Psoas muscle (tissue), 8 donors: Measurements from ENCODE around the gene SCO2. TPM values are rescaled to one million over a fixed set of nuclear protein-coding genes. Genes with fewer than 3 reads are reported as not detected.

Source experiments
- ATAC-seq, 4 donors: fragments of 200-7000 bp; cut with Tn5 transposase; one replicate each; pipeline ENCODE4 v1.9.1; 2020; ENCODE audit warnings: moderate library complexity in 3 of 4, mild to moderate bottlenecking in 2 of 4
- DNase-seq, 2 donors: peaks; one replicate each; pipeline ENCODE4 v3.0.0-alpha.2; 2020
- H3K27ac ChIP-seq: fragments of 200-600 bp; one replicate; pipeline ENCODE4 v1.8.0; 2022
- H3K27me3 ChIP-seq, 3 donors: fragments of 200-600 bp in 1 of 3; one replicate each; pipeline versions ENCODE4 v1.6.1 to v1.8.0; 2013 to 2022; ENCODE audit warnings: low read length in 2 of 3, mild to moderate bottlenecking in 2 of 3, moderate library complexity in 1 of 3; ENCODE audit not compliant: insufficient read depth in 3 of 3
- H3K36me3 ChIP-seq, 2 donors: fragments of 200-600 bp in 1 of 2; one replicate each; pipeline versions ENCODE4 v1.6.1 to v1.8.0; 2013 to 2022; ENCODE audit warnings: low read depth in 1 of 2, mild to moderate bottlenecking in 1 of 2, moderate library complexity in 1 of 2; ENCODE audit not compliant: insufficient read depth in 1 of 2
- H3K4me1 ChIP-seq: fragments of 200-600 bp; one replicate; pipeline ENCODE4 v1.8.0; 2022
- H3K4me3 ChIP-seq: fragments of 200-600 bp; one replicate; pipeline ENCODE4 v1.8.0; 2022; ENCODE audit warnings: mild to moderate bottlenecking
- H3K9me3 ChIP-seq: fragments of 200-600 bp; one replicate; pipeline ENCODE4 v1.8.0; 2022
- WGBS, 3 donors: extraction: QIAGEN DNeasy Blood & Tissue Kit; methylation state at CpG; one replicate each; pipeline versions ENCODE4 v1.1.6 to v1.1.7; 2013; 5-methylcytosine and 5-hydroxymethylcytosine counted together
- intact Hi-C, 2 donors: fragments of 100-400 bp; cut with DNase I; formaldehyde crosslinking; loops; one replicate each; pipeline versions ENCODE4 v1.11.0 to v1.14.2; 2022
- polyA plus RNA-seq, 3 donors: library from polyadenylated mRNA; stranded (reverse); fragments of 200-250 nt; gene quantifications; one replicate each; pipeline ENCODE4 v1.2.3, GENCODE V29; 2013
- total RNA-seq, 4 donors: library from RNA; stranded (reverse); fragmentation: NEBNext Ultra II Directional in 2 of 4; extraction: Animal tissue kit (Norgen Biotek cat#: 25700) in 2 of 4; gene quantifications; one replicate each; pipeline versions ENCODE4 v1.2.1 to v1.2.4, GENCODE V29; 2021 to 2023
- TF ChIP-seq, protein P1 (sequence below): fragments of 200-600 bp; IDR thresholded peaks from one replicate; pipeline ENCODE4 v1.8.0; 2022; ENCODE audit warnings: antibody characterized with exemption
- donor health status: healthy with polysubstance abuse.
- donor health status: DM: no; HTN: no; CAD: no; lungs with moderate emphysema.
- donor health status: Bipolar disorder and iron deficiency.
- donor health status: healthy.
- donor health status: DM: yes; HTN: yes; CAD: no.
- donor health status: DM: no; HTN: no; CAD: no.
- donor health status: DM: no; HTN: no; CAD: no.
- donor health status: DM: yes; HTN: yes; CAD: no.

Gene SCO2
- total and polyA plus RNA-seq, 7 donors = 0.97 to 1.00 (median 0.99) TPM; not detected in 4

- Histone ChIP-seq H3K4me3 (peak overlapping the region; percentile 69), H3K4me1 (peaks cover 19% of the 10 kb centered on the region), H3K27me3 (peaks cover 0 to 74% (median 27%) of the 10 kb centered on the region in 3 donors), H3K36me3 (no peaks in the 10 kb centered on the region), H3K9me3 (no peaks in the 10 kb centered on the region), H3K27ac (peak overlapping the region; percentile 79)
- ATAC-seq = no peak
- TF ChIP-seq, protein P1, sequence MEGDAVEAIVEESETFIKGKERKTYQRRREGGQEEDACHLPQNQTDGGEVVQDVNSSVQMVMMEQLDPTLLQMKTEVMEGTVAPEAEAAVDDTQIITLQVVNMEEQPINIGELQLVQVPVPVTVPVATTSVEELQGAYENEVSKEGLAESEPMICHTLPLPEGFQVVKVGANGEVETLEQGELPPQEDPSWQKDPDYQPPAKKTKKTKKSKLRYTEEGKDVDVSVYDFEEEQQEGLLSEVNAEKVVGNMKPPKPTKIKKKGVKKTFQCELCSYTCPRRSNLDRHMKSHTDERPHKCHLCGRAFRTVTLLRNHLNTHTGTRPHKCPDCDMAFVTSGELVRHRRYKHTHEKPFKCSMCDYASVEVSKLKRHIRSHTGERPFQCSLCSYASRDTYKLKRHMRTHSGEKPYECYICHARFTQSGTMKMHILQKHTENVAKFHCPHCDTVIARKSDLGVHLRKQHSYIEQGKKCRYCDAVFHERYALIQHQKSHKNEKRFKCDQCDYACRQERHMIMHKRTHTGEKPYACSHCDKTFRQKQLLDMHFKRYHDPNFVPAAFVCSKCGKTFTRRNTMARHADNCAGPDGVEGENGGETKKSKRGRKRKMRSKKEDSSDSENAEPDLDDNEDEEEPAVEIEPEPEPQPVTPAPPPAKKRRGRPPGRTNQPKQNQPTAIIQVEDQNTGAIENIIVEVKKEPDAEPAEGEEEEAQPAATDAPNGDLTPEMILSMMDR = no peak
- DNase-seq = no peak
- intact Hi-C loops = loop anchor here in 1 of 2 donors (5.0 kb wide), 1 partner anchor 89 kb away; no protein-coding TSS in a partner anchor
- WGBS, 3 donors = 77 to 83% (median 77%) methylated on average over 19 of the region's 19 CpGs
Measured at GRCh38 chr22:50532824-50533796, 7.7 kb upstream of the SCO2 start.

DNA sequence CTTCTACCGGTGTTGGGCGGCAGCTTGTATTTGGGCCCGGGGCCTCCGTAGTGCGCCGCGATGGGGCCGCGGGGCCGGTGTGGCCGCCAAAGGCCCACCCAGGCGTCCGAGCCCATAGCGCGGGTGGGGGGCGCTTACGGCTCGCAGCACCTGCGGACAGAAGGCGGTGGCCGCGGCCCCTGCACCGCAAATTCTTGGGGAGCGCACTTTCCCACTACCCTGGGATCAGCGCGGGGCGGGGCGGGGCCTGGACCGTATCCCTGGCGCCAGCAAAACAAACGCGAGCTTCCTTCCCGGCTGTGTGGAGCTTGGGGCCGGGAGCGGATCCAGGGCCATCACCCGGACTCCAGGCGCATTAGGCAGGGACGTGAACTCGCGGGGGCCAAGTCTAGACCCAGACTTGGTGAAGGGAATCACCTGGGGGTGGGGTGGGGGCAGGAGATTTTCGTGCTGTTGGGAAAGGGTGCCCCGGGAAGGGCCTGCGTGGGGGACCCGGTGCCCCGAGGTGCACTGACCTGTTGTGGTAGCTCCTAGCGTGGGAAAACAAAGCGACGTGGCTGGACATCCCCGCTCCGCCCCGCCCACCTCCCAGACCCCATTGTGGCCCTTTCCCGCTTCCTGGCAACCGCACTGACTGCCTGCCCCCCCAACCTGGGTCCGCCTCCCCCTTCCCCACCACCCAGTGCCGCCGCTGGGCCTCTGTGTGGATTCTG is 6.7 kb upstream of the SCO2 start:
- Histone ChIP-seq H3K9me3 (no peaks in the 10 kb centered on the region), H3K4me1 (peaks cover 22% of the 10 kb centered on the region), H3K36me3 (no peaks in the 10 kb centered on the region), H3K27me3 (peaks cover 0 to 71% (median 27%) of the 10 kb centered on the region in 3 donors), H3K27ac (peak overlapping the region; percentile 79), H3K4me3 (peak overlapping the region; percentile 69)
- DNase-seq = peak; percentile 84 to 88
- TF ChIP-seq, protein P1 = no peak
- peak; percentile 23 to 54 (median 40) for ATAC-seq
- WGBS, 3 donors = 2 to 3% (median 3%) methylated on average over 55 to 56 of the region's 56 CpGs
- intact Hi-C loops = loop anchor here in 1 of 2 donors (5.0 kb wide), 1 partner anchor 90 kb away; no protein-coding TSS in a partner anchor

DNA sequence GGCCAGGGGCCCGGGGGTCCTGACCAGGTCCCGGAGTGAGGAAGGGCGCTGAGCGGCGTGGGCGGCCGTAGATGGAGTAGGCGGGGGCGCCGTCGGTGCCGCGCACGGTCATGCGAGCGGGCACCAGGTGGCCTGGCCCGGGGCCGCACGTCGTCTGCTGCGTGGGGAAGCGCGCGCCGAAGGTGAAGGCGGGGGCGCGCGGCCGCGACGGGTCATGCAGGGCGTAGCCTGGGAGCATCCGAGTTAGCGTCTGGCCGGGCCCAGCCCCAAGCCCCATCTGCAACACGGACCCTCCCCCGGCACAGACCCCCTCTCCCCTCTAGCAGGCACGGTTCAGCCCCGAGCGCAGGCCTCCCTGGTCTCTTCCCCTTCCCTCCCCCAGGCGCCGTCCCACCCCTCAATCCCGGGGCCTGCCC is 6.2 kb upstream of the SCO2 start:
- WGBS, 3 donors = 1% methylated on average over 30 to 44 of the region's 44 CpGs
- Histone ChIP-seq H3K36me3 (no peaks in the 10 kb centered on the region), H3K9me3 (no peaks in the 10 kb centered on the region), H3K27me3 (peaks cover 0 to 71% (median 27%) of the 10 kb centered on the region in 3 donors), H3K4me3 (peak overlapping the region; percentile 69), H3K4me1 (peaks cover 22% of the 10 kb centered on the region), H3K27ac (peak overlapping the region; percentile 79)
- TF ChIP-seq, protein P1 = no peak
- ATAC-seq = peak; percentile 13 to 46 (median 20)
- intact Hi-C loops = loop anchor here in 1 of 2 donors (5.0 kb wide), 1 partner anchor 91 kb away; no protein-coding TSS in a partner anchor
- peak; percentile 69 to 75 for DNase-seq

DNA sequence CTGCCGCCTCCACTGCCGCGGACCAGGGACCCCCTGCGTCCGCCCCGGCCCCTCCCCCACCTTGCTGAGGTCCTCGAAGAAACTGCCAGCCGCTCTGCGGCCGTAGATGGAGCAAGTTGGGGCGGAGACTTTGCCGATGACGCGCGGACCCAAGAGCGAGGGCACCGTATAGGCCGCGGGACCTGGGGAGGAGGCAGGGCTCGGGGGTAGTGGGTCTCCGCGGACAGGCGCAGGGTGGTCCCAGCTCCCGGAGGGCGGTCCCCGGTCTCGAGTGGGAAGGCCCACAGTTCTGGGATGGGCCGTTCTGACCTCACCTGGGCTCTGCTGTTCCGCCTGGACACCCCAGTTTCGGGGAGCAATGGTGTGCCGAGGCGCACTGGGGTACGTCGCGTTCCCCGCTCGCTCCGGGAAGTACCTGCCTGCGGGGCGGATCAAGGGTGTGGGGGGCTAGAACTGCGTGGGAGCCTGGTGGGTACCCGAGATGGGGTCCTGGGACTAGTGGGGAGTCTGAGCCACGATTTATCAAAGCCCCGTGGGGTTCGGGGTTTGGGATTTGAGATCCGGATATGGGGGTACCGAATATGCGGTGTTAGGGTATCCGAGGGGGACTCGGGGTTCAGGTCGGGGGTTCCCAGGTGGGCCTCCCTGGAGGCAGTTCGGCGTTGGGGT is 5.6 kb upstream of the SCO2 start:
- H3K9me3 ChIP-seq = no peaks in the 10 kb centered on the region
- 2 to 4% (median 4%) methylated on average over 43 to 53 of the region's 53 CpGs for WGBS, 3 donors
- H3K4me1 ChIP-seq = peaks cover 22% of the 10 kb centered on the region
- TF ChIP-seq, protein P1 = no peak
- H3K27me3 ChIP-seq = peaks cover 0 to 69% (median 25%) of the 10 kb centered on the region in 3 donors
- peak overlapping the region; percentile 79 for H3K27ac ChIP-seq
- DNase-seq = peak; percentile 85 to 93
- peak overlapping the region; percentile 69 for H3K4me3 ChIP-seq
- intact Hi-C loops = loop anchor here in 1 of 2 donors (5.0 kb wide), 1 partner anchor 91 kb away; no protein-coding TSS in a partner anchor
- ATAC-seq = peak; percentile 36 to 62 (median 40)
- H3K36me3 ChIP-seq = no peaks in the 10 kb centered on the region
